Measurements from ENCODE around the gene RASA4.
"Not testable (repeated sequence)": the region's sequence is repeated elsewhere in the genome, so short reads cannot be mapped to it uniquely, and the experiment has no call there.

DNA sequence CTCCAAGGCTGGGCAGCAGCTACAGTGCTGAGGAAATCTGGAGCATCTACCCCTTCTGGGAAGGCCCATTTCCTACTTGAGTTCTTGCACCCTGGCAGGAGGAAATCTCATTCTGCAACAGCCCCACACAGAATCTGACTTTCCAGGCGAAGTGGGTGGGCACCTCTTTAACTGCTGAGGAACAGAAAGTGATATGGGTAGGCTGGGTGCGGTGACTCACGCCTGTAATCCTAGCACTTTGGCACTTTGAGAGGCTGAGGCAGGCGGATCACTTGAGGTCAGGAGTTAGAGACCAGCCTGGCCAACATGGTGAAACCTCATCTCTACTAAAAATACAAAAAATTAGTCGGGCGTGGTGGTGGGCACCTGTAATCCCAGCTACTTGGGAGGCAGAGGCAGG, 41.9 kb downstream of the RASA4 start:
- TF ChIP-seq ZKSCAN1 (IDR thresholded peaks at IDR 0.05; ENCODE audit: low read depth, low read length); EGR1 (conservative IDR thresholded peaks at IDR 0.05); KAT7 (CRISPR knock-in tag; IDR thresholded peaks at IDR 0.05; ENCODE audit: borderline replicate concordance); MTF1 (CRISPR knock-in tag; IDR thresholded peaks at IDR 0.05; ENCODE audit: borderline replicate concordance); ZBTB8A (IDR thresholded peaks at IDR 0.05; ENCODE audit: partially characterized antibody); CREM (IDR thresholded peaks at IDR 0.05; ENCODE audit: low read depth); MYBL2 (IDR thresholded peaks at IDR 0.05; ENCODE audit: low read depth); MYBL2 (CRISPR knock-in tag; IDR thresholded peaks at IDR 0.05; ENCODE audit: borderline replicate concordance); MYC (IDR thresholded peaks at IDR 0.05; ENCODE audit: low read depth, low read length); MYC (CRISPR knock-in tag; IDR thresholded peaks at IDR 0.05; ENCODE audit: borderline replicate concordance, low read depth); L3MBTL2 (IDR thresholded peaks at IDR 0.05); PML (IDR thresholded peaks at IDR 0.05; ENCODE audit: low read length): not testable (repeated sequence)

Data from K562 (cell line).